ENCODE results near the gene RAPSN.

DNA sequence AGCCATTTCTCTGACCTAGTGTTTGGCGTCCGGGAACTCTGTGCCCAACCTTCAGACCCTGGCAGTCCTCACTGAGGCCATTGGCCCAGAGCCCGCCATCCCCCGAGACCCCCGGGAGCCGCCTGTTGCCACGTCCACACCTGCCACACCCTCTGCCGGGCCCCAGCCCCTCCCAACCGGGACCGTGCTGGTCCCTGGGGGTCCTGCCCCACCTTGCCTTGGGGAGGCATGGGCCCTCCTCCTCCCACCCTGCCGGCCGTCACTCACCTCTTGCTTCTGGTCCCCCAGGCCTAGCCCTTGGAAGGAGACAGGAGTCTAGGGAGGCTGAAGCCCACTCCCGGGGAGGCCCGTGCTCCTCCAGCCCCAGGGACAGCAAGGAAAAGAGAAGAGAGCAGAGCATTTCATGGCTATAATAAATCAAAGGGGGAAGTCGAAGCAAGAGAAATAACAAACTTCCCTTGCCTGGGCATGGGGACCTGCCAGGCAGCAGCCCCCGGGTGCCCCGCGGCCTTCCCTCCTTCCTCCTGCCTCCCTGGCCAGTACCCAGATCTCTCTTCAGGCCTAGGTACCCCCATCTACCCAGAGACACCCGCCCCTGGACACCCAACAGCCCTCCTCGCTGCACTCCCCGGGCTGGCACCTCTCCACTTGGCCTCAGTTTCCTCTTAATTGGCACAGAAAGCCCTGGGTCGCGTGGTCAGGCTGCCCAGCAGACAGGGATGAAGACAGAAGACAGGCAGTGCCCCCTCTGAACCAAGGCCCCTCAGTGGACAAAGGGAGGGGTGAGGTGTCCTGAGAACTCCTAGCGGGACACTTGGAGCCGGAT is 53.5 kb downstream of the RAPSN start:
- no peak for TF ChIP-seq POLR2A (IDR thresholded peaks at IDR 0.05)
- TF ChIP-seq, protein P1, sequence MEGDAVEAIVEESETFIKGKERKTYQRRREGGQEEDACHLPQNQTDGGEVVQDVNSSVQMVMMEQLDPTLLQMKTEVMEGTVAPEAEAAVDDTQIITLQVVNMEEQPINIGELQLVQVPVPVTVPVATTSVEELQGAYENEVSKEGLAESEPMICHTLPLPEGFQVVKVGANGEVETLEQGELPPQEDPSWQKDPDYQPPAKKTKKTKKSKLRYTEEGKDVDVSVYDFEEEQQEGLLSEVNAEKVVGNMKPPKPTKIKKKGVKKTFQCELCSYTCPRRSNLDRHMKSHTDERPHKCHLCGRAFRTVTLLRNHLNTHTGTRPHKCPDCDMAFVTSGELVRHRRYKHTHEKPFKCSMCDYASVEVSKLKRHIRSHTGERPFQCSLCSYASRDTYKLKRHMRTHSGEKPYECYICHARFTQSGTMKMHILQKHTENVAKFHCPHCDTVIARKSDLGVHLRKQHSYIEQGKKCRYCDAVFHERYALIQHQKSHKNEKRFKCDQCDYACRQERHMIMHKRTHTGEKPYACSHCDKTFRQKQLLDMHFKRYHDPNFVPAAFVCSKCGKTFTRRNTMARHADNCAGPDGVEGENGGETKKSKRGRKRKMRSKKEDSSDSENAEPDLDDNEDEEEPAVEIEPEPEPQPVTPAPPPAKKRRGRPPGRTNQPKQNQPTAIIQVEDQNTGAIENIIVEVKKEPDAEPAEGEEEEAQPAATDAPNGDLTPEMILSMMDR (IDR thresholded peaks at IDR 0.05) = no peak
